SH-SY5Y (cell line): ENCODE measurements around the gene MTUS2.

Source experiments
- GATA2 ChIP-seq: IDR thresholded peaks from 2 replicates; pipeline ENCODE4 v1.6.1; 2011; ENCODE audit warnings: mild to moderate bottlenecking, low read depth, low read length
- GATA3 ChIP-seq: IDR thresholded peaks from 2 replicates; pipeline ENCODE4 v1.6.1; 2011; ENCODE audit warnings: low read depth, mild to moderate bottlenecking, low read length, moderate library complexity

DNA sequence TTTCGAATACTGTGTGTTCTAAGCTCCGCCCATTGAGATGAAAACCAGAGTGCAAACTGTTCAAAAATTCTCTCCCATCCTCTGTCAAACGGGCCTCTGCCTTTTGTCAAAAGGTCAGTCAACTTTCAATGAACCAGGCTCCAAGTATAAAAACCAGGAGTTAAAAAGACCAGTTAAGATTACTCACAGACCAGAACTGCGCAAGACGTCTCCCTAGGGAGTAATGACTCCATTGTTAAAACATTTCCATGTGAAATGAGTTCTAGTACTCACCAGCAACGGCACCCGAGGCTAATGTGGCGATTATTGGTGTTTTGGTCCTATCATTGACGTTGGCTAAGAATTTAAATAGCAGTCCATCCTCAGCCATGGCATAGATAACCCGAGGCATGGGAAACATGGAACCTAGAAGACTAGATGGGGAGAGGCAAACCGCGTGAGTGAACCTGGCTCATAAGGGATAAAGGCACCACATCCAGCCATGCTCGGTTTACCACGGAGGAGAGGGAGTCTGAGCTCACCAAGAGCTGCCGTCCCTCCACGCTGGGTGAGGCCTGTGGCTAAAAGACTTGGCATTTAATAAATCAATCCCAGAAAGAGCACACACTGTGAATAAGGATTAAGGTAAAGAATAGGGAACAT lies 702.0 kb downstream of the MTUS2 start:
- TF ChIP-seq GATA3 (no peak), GATA2 (no peak)
